GM12878 (cell line): ENCODE results near the gene SLC35F3. TPM values are rescaled to one million over a fixed set of nuclear protein-coding genes. Genes with fewer than 3 reads are reported as not detected.

Experiments
- ATAC-seq: fragments of 200-7000 bp; cut with Tn5 transposase; 3 replicates; pipeline ENCODE4 v1.9.1; 2020; ENCODE audit warnings: mild to moderate bottlenecking, moderate library complexity
- BruUV-seq: library from RNA; stranded (reverse); fragments of 400-500 nt; replicated peaks from 2 replicates; lab custom pipeline; 2021; lab: Mats Ljungman, UMichigan
- CTCF ChIA-PET: fragments of 300-600 bp; sonication (Branson Sonifier 250); formaldehyde crosslinking; extraction: SDS; loops from one replicate; lab custom pipeline; 2021; ENCODE audit warnings: inconsistent platforms; lab: Yijun Ruan, JAX
- POLR2A ChIA-PET: fragments of 350-600 bp; formaldehyde crosslinking; extraction: SDS; loops from one replicate; lab custom pipeline; 2021; ENCODE audit warnings: inconsistent platforms; lab: Charles Lee
- RAD21 ChIA-PET: fragments of 300-600 bp; sonication (Branson Sonifier 250); formaldehyde crosslinking; loops from one replicate; lab custom pipeline; 2023; ENCODE audit warnings: antibody characterized with exemption; ENCODE audit not compliant: unreplicated experiment; lab: Charles Lee
- SMC1A ChIA-PET: fragments of 300-600 bp; sonication (Branson Sonifier 250); formaldehyde crosslinking; loops from one replicate; lab custom pipeline; 2023; ENCODE audit not compliant: unreplicated experiment, uncharacterized antibody; lab: Charles Lee
- DNase-seq: peaks from one replicate; pipeline ENCODE4 v3.0.0-alpha.2; 2011; ENCODE audit warnings: low read depth, low spot score
- FAIRE-seq: peaks from 3 replicates; lab custom pipeline; 2011; peaks lifted over from hg19 to GRCh38; lab: Jason Lieb, UNC
- H2AFZ ChIP-seq: 2 replicates; pipeline ENCODE4 v1.6.0; 2011; ENCODE audit warnings: low read depth, low read length, control low read depth; ENCODE audit not compliant: control insufficient read depth
- H3K27ac ChIP-seq: 2 replicates; pipeline ENCODE4 v1.5.1; 2011; ENCODE audit warnings: control low read depth; ENCODE audit not compliant: control insufficient read depth, insufficient read depth
- H3K27me3 ChIP-seq, 2 experiments: replicated peaks in 1 of 2; 2 replicates each; pipeline versions ENCODE4 v1.6.0 to v1.6.1; 2011; ENCODE audit warnings: low read length in 1 of 2; ENCODE audit not compliant: control insufficient read depth in 2 of 2, insufficient read depth in 2 of 2
- H3K36me3 ChIP-seq, 2 experiments: 2 replicates each; pipeline ENCODE4 v1.5.1; 2011; ENCODE audit warnings: low read length in 1 of 2; ENCODE audit not compliant: control insufficient read depth in 2 of 2, insufficient read depth in 2 of 2
- H3K4me1 ChIP-seq: 2 replicates; pipeline ENCODE4 v1.6.1; 2011; ENCODE audit warnings: mild to moderate bottlenecking, low read length, moderate library complexity, mixed read lengths; ENCODE audit not compliant: control insufficient read depth, insufficient read depth
- H3K4me2 ChIP-seq: 2 replicates; pipeline ENCODE4 v1.6.0; 2011; ENCODE audit warnings: control low read depth; ENCODE audit not compliant: control insufficient read depth, insufficient read depth
- H3K4me3 ChIP-seq: fragments of 200-600 bp; sonication (generic); 2 replicates; pipeline ENCODE4 v1.5.1; 2016
- H3K79me2 ChIP-seq: 2 replicates; pipeline ENCODE4 v1.6.0; 2011; ENCODE audit warnings: low read length; ENCODE audit not compliant: control insufficient read depth, insufficient read depth
- H3K9ac ChIP-seq: 2 replicates; pipeline ENCODE4 v1.8.0; 2011; ENCODE audit warnings: low read length, control low read depth, mixed read lengths; ENCODE audit not compliant: control insufficient read depth, insufficient read depth
- H3K9me3 ChIP-seq: replicated peaks from 3 replicates; pipeline ENCODE4 v1.5.1; 2011; ENCODE audit warnings: mild to moderate bottlenecking, low read length; ENCODE audit not compliant: control insufficient read depth, insufficient read depth
- H4K20me1 ChIP-seq: 2 replicates; pipeline ENCODE4 v1.6.0; 2011; ENCODE audit not compliant: control insufficient read depth, insufficient read depth
- BCL11A ChIP-seq: IDR thresholded peaks from 2 replicates; pipeline ENCODE4 v1.6.1; 2011; ENCODE audit warnings: low read depth, low read length
- CBX3 ChIP-seq: fragments of 200-600 bp; sonication (generic); IDR thresholded peaks from 2 replicates; pipeline ENCODE4 v1.6.1; 2016; ENCODE audit warnings: low read depth, borderline replicate concordance
- EP300 ChIP-seq, 2 experiments: fragments of 150-350 bp in 1 of 2; IDR thresholded peaks; 2 replicates each; pipeline ENCODE4 v1.6.1; 2011 to 2012; ENCODE audit warnings: low read depth in 2 of 2, low read length in 2 of 2, borderline replicate concordance in 1 of 2, improper control_type of control experiment in 1 of 2, inconsistent platforms in 1 of 2; ENCODE audit not compliant: control insufficient read depth in 1 of 2
- JUND ChIP-seq: IDR thresholded peaks from 2 replicates; pipeline ENCODE4 v1.6.1; 2012; ENCODE audit warnings: low read depth, mild to moderate bottlenecking, low read length, improper control_type of control experiment, moderate library complexity
- NFIC ChIP-seq: IDR thresholded peaks from 2 replicates; pipeline ENCODE4 v1.6.1; 2012; ENCODE audit warnings: low read depth, mild to moderate bottlenecking, inconsistent platforms, low read length, moderate library complexity
- STAT1 ChIP-seq: fragments of 450-650 bp; conservative IDR thresholded peaks from 2 replicates; pipeline ENCODE4 v1.6.1; 2014; ENCODE audit warnings: antibody characterized with exemption, mild to moderate bottlenecking
- SUPT20H ChIP-seq: IDR thresholded peaks from 2 replicates; pipeline ENCODE4 v1.6.1; 2011; ENCODE audit warnings: low read depth, mild to moderate bottlenecking, low read length, moderate library complexity, borderline replicate concordance; ENCODE audit not compliant: control insufficient read depth
- WRNIP1 ChIP-seq: IDR thresholded peaks from 2 replicates; pipeline ENCODE4 v1.6.1; 2011; ENCODE audit warnings: low read depth, low read length, improper control_type of control experiment, borderline replicate concordance
- WGBS: methylation state at CpG from one replicate; pipeline ENCODE4 v1.1.6; 2016; ENCODE audit warnings: low lambda C conversion rate; ENCODE audit not compliant: insufficient replicate concordance, insufficient coverage; ENCODE audit errors: missing lambda C conversion rate; 5-methylcytosine and 5-hydroxymethylcytosine counted together
- in situ Hi-C: fragments of 300-500 bp; cut with MboI; formaldehyde crosslinking; loops from 9 replicates; pipeline ENCODE4 v1.14.3; 2018; ENCODE audit warnings: mixed read lengths
- intact Hi-C: fragments of 100-400 bp; cut with micrococcal nuclease; formaldehyde crosslinking; loops from one replicate; pipeline ENCODE4 v1.14.2; 2022; ENCODE audit not compliant: unreplicated experiment
- polyA plus RNA-seq, 11 experiments: library from polyadenylated mRNA; depleted of rRNA in 4 of 11; unstranded in 6 of 11; stranded (reverse) in 5 of 11; fragments of >200 nt; fragmentation: Nextera tagmentation in 4 of 11; fragmentation: Illumina TruSeq in 1 of 11; extraction: Ambion mirVana in 4 of 11; extraction: Trizol in 1 of 11; gene quantifications; 1 replicate in 1 of 11; 2 replicates in 10 of 11; pipeline versions ENCODE4 v1.2.1 to v1.2.3, GENCODE V29; 2011 to 2016; ENCODE audit warnings: inconsistent platforms in 2 of 11, missing spikeins in 2 of 11, low read depth in 1 of 11
- total RNA-seq, 4 experiments: library from RNA; depleted of rRNA in 3 of 4; stranded (reverse); fragments of >200 nt in 3 of 4; fragmentation: Illumina TruSeq in 1 of 4; extraction: Trizol in 1 of 4; gene quantifications; 2 replicates each; pipeline versions ENCODE4 v1.2.1 to v1.2.3, GENCODE V29; 2013 to 2021
- TF ChIP-seq, protein P1 (sequence below): fragments of 450-650 bp; IDR thresholded peaks from 2 replicates; pipeline ENCODE4 v1.6.1; 2017; ENCODE audit warnings: mild to moderate bottlenecking
- TF ChIP-seq, protein P2 (sequence below): IDR thresholded peaks from 2 replicates; pipeline ENCODE4 v1.6.1; 2012; ENCODE audit warnings: low read length, inconsistent platforms
- TF ChIP-seq, protein P3 (sequence below): fragments of 450-650 bp; IDR thresholded peaks from 2 replicates; pipeline ENCODE4 v1.6.1; 2018; ENCODE audit warnings: borderline replicate concordance, mild to moderate bottlenecking; ENCODE audit not compliant: partially characterized antibody
- TF ChIP-seq, protein P4 (sequence below): fragments of 450-650 bp; formaldehyde crosslinking; IDR thresholded peaks from 2 replicates; pipeline ENCODE4 v1.4.0; 2022; ENCODE audit warnings: mild to moderate bottlenecking, moderate library complexity

The SLC35F3 gene
- total and polyA plus RNA-seq, 10 of the 15 experiments (the other 5 are each of a cell fraction or from before 2014, with no cell fraction given): 1.0 to 8.6 (median 5.7) TPM

DNA sequence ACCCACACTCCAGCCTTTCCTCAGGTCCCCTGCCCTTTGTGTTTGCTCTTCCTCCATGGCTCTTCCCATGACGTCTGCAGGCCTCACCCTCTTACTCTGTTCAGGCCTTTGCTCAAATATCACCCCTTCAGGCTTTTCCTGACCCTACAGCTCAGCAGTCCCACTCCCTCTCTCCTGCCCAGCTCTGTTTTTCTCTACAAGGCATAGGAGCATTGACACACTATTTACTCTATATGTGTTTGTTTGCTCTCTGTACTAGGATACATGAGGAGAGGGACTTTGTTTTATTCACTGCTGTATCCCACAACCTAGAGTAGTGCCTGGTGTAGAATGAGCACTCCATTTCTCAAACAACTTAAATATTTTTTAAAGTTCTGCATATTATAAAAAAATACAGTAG is 361.4 kb downstream of the SLC35F3 start (continued):
- TF ChIP-seq, protein P1, sequence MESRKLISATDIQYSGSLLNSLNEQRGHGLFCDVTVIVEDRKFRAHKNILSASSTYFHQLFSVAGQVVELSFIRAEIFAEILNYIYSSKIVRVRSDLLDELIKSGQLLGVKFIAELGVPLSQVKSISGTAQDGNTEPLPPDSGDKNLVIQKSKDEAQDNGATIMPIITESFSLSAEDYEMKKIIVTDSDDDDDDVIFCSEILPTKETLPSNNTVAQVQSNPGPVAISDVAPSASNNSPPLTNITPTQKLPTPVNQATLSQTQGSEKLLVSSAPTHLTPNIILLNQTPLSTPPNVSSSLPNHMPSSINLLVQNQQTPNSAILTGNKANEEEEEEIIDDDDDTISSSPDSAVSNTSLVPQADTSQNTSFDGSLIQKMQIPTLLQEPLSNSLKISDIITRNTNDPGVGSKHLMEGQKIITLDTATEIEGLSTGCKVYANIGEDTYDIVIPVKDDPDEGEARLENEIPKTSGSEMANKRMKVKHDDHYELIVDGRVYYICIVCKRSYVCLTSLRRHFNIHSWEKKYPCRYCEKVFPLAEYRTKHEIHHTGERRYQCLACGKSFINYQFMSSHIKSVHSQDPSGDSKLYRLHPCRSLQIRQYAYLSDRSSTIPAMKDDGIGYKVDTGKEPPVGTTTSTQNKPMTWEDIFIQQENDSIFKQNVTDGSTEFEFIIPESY: no peak

DNA sequence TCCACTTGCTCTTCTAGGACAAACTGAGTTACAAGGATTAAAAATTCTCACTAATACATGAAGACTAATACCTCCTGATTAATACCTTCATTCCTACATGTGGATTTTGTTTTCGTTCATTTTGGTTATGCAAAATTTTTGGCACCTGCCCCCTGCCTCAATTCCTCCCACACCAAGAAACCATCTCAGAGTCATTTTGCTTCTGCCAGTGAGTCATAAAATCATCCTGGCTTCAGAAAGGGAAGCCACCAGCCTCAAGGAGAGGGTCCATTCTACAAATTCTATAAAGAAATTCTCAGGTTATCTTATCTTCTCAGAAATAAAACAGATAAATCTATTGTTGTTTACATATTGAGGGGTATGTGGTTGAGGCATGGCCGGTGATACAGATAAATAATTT is 365.6 kb downstream of the SLC35F3 start:
- CTCF ChIA-PET: interaction anchor here (0.9 to 2.4 kb wide), 5 partner anchors 17 to 57 kb away, joined by 3 to 13 read pairs (median 5); no protein-coding TSS in a partner anchor
- TF ChIP-seq, protein P2, sequence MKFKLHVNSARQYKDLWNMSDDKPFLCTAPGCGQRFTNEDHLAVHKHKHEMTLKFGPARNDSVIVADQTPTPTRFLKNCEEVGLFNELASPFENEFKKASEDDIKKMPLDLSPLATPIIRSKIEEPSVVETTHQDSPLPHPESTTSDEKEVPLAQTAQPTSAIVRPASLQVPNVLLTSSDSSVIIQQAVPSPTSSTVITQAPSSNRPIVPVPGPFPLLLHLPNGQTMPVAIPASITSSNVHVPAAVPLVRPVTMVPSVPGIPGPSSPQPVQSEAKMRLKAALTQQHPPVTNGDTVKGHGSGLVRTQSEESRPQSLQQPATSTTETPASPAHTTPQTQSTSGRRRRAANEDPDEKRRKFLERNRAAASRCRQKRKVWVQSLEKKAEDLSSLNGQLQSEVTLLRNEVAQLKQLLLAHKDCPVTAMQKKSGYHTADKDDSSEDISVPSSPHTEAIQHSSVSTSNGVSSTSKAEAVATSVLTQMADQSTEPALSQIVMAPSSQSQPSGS: no peak
- TF ChIP-seq WRNIP1 (no peak), STAT1 (no peak), NFIC (peak; percentile 33; the same call in 1 of the 2 replicates), CBX3 (no peak), BCL11A (peak; percentile 72), SUPT20H (no peak), JUND (no peak), EP300 (IDR thresholded peaks at IDR 0.05; ENCODE audit: borderline replicate concordance in 1 of 2, control insufficient read depth in 1 of 2, low read depth in 2 of 2, low read length in 2 of 2) (peak in 1 of 2 experiments; percentile 23; a peak in 1 of 4 replicates)
- TF ChIP-seq, protein P3, sequence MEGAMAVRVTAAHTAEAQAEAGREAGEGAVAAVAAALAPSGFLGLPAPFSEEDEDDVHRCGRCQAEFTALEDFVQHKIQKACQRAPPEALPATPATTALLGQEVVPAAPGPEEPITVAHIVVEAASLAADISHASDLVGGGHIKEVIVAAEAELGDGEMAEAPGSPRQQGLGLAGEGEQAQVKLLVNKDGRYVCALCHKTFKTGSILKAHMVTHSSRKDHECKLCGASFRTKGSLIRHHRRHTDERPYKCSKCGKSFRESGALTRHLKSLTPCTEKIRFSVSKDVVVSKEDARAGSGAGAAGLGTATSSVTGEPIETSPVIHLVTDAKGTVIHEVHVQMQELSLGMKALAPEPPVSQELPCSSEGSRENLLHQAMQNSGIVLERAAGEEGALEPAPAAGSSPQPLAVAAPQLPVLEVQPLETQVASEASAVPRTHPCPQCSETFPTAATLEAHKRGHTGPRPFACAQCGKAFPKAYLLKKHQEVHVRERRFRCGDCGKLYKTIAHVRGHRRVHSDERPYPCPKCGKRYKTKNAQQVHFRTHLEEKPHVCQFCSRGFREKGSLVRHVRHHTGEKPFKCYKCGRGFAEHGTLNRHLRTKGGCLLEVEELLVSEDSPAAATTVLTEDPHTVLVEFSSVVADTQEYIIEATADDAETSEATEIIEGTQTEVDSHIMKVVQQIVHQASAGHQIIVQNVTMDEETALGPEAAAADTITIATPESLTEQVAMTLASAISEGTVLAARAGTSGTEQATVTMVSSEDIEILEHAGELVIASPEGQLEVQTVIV: no peak
- TF ChIP-seq, protein P4, sequence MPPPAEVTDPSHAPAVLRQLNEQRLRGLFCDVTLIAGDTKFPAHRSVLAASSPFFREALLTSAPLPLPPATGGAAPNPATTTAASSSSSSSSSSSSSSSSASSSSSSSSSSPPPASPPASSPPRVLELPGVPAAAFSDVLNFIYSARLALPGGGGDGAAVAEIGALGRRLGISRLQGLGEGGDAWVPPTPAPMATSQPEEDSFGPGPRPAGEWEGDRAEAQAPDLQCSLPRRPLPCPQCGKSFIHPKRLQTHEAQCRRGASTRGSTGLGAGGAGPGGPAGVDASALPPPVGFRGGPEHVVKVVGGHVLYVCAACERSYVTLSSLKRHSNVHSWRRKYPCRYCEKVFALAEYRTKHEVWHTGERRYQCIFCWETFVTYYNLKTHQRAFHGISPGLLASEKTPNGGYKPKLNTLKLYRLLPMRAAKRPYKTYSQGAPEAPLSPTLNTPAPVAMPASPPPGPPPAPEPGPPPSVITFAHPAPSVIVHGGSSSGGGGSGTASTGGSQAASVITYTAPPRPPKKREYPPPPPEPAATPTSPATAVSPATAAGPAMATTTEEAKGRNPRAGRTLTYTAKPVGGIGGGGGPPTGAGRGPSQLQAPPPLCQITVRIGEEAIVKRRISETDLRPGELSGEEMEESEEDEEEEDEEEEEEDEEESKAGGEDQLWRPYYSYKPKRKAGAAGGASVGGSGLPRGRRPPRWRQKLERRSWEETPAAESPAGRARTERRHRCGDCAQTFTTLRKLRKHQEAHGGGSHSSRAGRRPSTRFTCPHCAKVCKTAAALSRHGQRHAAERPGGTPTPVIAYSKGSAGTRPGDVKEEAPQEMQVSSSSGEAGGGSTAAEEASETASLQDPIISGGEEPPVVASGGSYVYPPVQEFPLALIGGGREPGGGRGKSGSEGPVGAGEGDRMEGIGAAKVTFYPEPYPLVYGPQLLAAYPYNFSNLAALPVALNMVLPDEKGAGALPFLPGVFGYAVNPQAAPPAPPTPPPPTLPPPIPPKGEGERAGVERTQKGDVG (CRISPR knock-in tag): no peak

More for the DNA sequence above, 365.6 kb downstream of the SLC35F3 start:
- H3K4me2 ChIP-seq: no peak overlapping the region
- no peak overlapping the region for H2AFZ ChIP-seq
- ATAC-seq: peak; percentile 35
- no peaks in the 10 kb centered on the region for H4K20me1 ChIP-seq
- H3K9me3 ChIP-seq: no peaks in the 10 kb centered on the region; the same call in 2 of the 3 replicates
- H3K27ac ChIP-seq: peak overlapping the region; percentile 90
- in situ Hi-C loops (no loop called here), intact Hi-C loops (loop anchor here (2.0 kb wide), 2 partner anchors 41 to 53 kb away; no protein-coding TSS in a partner anchor)
- ChIA-PET RAD21 (interaction anchor here (1.1 to 3.9 kb wide), 3 partner anchors 26 to 55 kb away, joined by 3 to 20 read pairs (median 5); no protein-coding TSS in a partner anchor), POLR2A (interaction anchor here (0.8 kb wide), 1 partner anchor 26 kb away, joined by 3 read pairs; no protein-coding TSS in a partner anchor), SMC1A (interaction anchor here (0.8 to 3.2 kb wide), 6 partner anchors 9 to 57 kb away, joined by 3 to 17 read pairs (median 4); no protein-coding TSS in a partner anchor)
- BruUV-seq: no TSS peak
- H3K4me1 ChIP-seq: peaks cover 20% of the 10 kb centered on the region
- 51% methylated on average over 2 of the region's 2 CpGs for WGBS
- FAIRE-seq: no peak
- no peak overlapping the region for H3K4me3 ChIP-seq
- H3K36me3 ChIP-seq: no peaks in the 10 kb centered on the region; a peak in 1 of 4 replicates
- no peak for DNase-seq
- H3K27me3 ChIP-seq: no peaks in the 10 kb centered on the region
- no peak overlapping the region for H3K9ac ChIP-seq
- no peaks in the 10 kb centered on the region for H3K79me2 ChIP-seq
